ENCODE measurements around the gene DPH3. TPM values are rescaled to one million over a fixed set of nuclear protein-coding genes. Genes with fewer than 3 reads are reported as not detected.

The DPH3 gene
- total and polyA plus RNA-seq, 2 of the 8 experiments (the other 6 are each of a cell fraction or from before 2014, with no cell fraction given), result 9.8 to 40.1 TPM

GRCh38 chr3:16239086-16239770, 25.5 kb downstream of the DPH3 start:
- Histone ChIP-seq H2AFZ (ENCODE audit: low read length) (no peak overlapping the region), H2BK120ac (replicated peaks; ENCODE audit: low read depth, low read length) (no peak overlapping the region), H3K4ac (replicated peaks; ENCODE audit: insufficient read length, low read depth, low read length) (no peak overlapping the region), H3K4me3 (ENCODE audit: extremely low read depth in 1 of 4, insufficient read depth in 2 of 4, low read depth in 3 of 4, low read length in 4 of 4) (no peak overlapping the region), H2BK5ac (ENCODE audit: low read depth, low read length) (no peak overlapping the region), H3K9me3 (ENCODE audit: insufficient read depth in 2 of 2, low read depth in 1 of 2, low read length in 1 of 2) (no peaks in the 10 kb centered on the region), H4K20me1 (replicated peaks in 1 of 2; ENCODE audit: control insufficient read depth in 1 of 2, insufficient read depth in 2 of 2, low read length in 2 of 2) (no peaks in the 10 kb centered on the region), H3K14ac (ENCODE audit: insufficient read length) (no peak overlapping the region), H3K4me1 (replicated peaks in 1 of 4; ENCODE audit: control insufficient read depth in 3 of 4, insufficient read depth in 4 of 4, low read length in 3 of 4) (no peaks in the 10 kb centered on the region), H2BK20ac (ENCODE audit: low read length) (no peak overlapping the region), H4K5ac (ENCODE audit: insufficient read length, low read depth, low read length) (no peak overlapping the region), H3K9ac (replicated peaks in 1 of 4; ENCODE audit: extremely low read depth in 1 of 4, low read depth in 3 of 4, low read length in 3 of 4) (no peak overlapping the region), H3K79me2 (ENCODE audit: control insufficient read depth in 1 of 2, insufficient read depth in 2 of 2, low read length in 2 of 2) (no peaks in the 10 kb centered on the region), H3K27me3 (replicated peaks in 1 of 4; ENCODE audit: control insufficient read depth in 3 of 4, extremely low read depth in 1 of 4, insufficient read depth in 3 of 4, low read length in 3 of 4) (no peaks in the 10 kb centered on the region), H2BK15ac (ENCODE audit: low read length) (no peak overlapping the region), H2AK5ac (ENCODE audit: low read depth, low read length) (no peak overlapping the region), H3K79me1 (ENCODE audit: low read depth, low read length) (no peaks in the 10 kb centered on the region), H3K23ac (ENCODE audit: insufficient read length) (no peak overlapping the region), H4K91ac (replicated peaks; ENCODE audit: insufficient read length, low read length) (no peak overlapping the region), H3K36me3 (ENCODE audit: control insufficient read depth in 2 of 4, insufficient read depth in 4 of 4, low read length in 3 of 4) (no peaks in the 10 kb centered on the region), H3K27ac (ENCODE audit: low read depth, low read length) (no peak overlapping the region), H3K23me2 (ENCODE audit: low read depth, low read length) (no peaks in the 10 kb centered on the region), H3K18ac (ENCODE audit: extremely low read depth, low read length) (no peak overlapping the region), H3K4me2 (ENCODE audit: insufficient read depth in 1 of 2, low read depth in 2 of 2, low read length in 2 of 2) (no peak overlapping the region), H4K8ac (ENCODE audit: extremely low read depth, insufficient read depth, low read length) (no peak overlapping the region), H3K56ac (replicated peaks; ENCODE audit: insufficient read length, low read depth, low read length) (no peak overlapping the region), H2BK12ac (ENCODE audit: low read depth, low read length) (no peak overlapping the region)
- 87% methylated on average over 3 of the region's 3 CpGs; no CpG with 5 or more reads in 1 of the 2 experiments for WGBS, 2 experiments (ENCODE audit: extremely low coverage in 1 of 2, insufficient coverage in 1 of 2, insufficient read length in 1 of 2, insufficient replicate concordance in 2 of 2, low coverage in 1 of 2, low lambda C conversion rate in 2 of 2, missing lambda C conversion rate in 1 of 2)
- ChIA-PET POLR2A (ENCODE audit: partially characterized antibody) (no interaction called here), CTCF (ENCODE audit: partially characterized antibody) (no interaction called here)
- no peak for DNase-seq (ENCODE audit: low read depth in 1 of 2, low spot score in 2 of 2)
- FAIRE-seq, result no peak
- TF ChIP-seq RFX5 (IDR thresholded peaks at IDR 0.05; ENCODE audit: borderline replicate concordance, low read depth, low read length), result no peak
- TF ChIP-seq CHD2 (IDR thresholded peaks at IDR 0.05; ENCODE audit: low read length), result no peak
- TF ChIP-seq RNF2 (IDR thresholded peaks at IDR 0.05; ENCODE audit: borderline replicate concordance, low read depth, low read length, missing control alignments, poor library complexity, severe bottlenecking), result no peak
- TF ChIP-seq TBP (IDR thresholded peaks at IDR 0.05; ENCODE audit: low read depth, low read length), result no peak
- no peak for TF ChIP-seq ASH2L (IDR thresholded peaks at IDR 0.05; ENCODE audit: low read length)
- TF ChIP-seq ATF3 (IDR thresholded peaks at IDR 0.05; ENCODE audit: insufficient read depth, low read depth, low read length), result no peak
- TF ChIP-seq SUZ12 (IDR thresholded peaks at IDR 0.05; ENCODE audit: low read length), result no peak
- no peak for TF ChIP-seq GTF2F1 (IDR thresholded peaks at IDR 0.05; ENCODE audit: borderline replicate concordance, low read depth, low read length)
